NCI-H2171 (cell line): ENCODE measurements around the gene LRRC75A.
A peak's percentile ranks its signal among the peaks of the same experiment; 100 is the strongest.
"Not testable (repeated sequence)": the region's sequence is repeated elsewhere in the genome, so short reads cannot be mapped to it uniquely, and the experiment has no call there.

Experiments used
- DNase-seq: peaks from one replicate; lab custom pipeline; 2025; lab: John Stamatoyannopoulos, UW

LRRC75A gene

GRCh38 chr17:16398270-16399267, 93.4 kb downstream of the LRRC75A start:
- peak; percentile 77 for DNase-seq

GRCh38 chr17:16396693-16397092, 95.3 kb downstream of the LRRC75A start:
- DNase-seq = not testable (repeated sequence)

GRCh38 chr17:16395887-16396286, 96.1 kb downstream of the LRRC75A start:
- DNase-seq = not testable (repeated sequence)

GRCh38 chr17:16392491-16392890, 99.5 kb downstream of the LRRC75A start:
- not testable (repeated sequence) for DNase-seq
